ENCODE results near the gene NSD2.

NSD2 gene

GRCh38 chr4:1873776-1874175, 2.6 kb downstream of the NSD2 start:
- DNase-seq (ENCODE audit: extremely low spot score) = no peak
- ChIA-PET POLR2A (interaction anchor here (1.5 kb wide), 1 partner anchor 13 kb away, joined by 4 read pairs; no protein-coding TSS in a partner anchor), CTCF (no interaction called here)
- TF ChIP-seq L3MBTL2 (conservative IDR thresholded peaks at IDR 0.05) (no peak), ARNT (IDR thresholded peaks at IDR 0.05) (no peak)

- TF ChIP-seq NFRKB (IDR thresholded peaks at IDR 0.05) (no peak), PKNOX1 (IDR thresholded peaks at IDR 0.05) (peak; percentile 49; the same call in 1 of the 2 replicates)
- DNase-seq (ENCODE audit: extremely low spot score) = no peak
- POLR2A ChIA-PET = interaction anchor here (1.1 to 1.5 kb wide), 2 partner anchors 13 to 18 kb away, joined by 3 to 4 read pairs; partner anchors contain the start of gene LETM1
- CTCF ChIA-PET = no interaction called here
Observed at GRCh38 chr4:1874201-1874600, 3.0 kb downstream of the NSD2 start.

GRCh38 chr4:1879485-1879884, 8.3 kb downstream of the NSD2 start:
- CTCF ChIA-PET = interaction anchor here (1.0 to 1.2 kb wide), 2 partner anchors 19 to 20 kb away, joined by 3 read pairs; no protein-coding TSS in a partner anchor
- no peak for DNase-seq (ENCODE audit: extremely low spot score)
- POLR2A ChIA-PET = interaction anchor here (1.6 kb wide), 1 partner anchor 9 kb away, joined by 5 read pairs; the partner anchor contains the start of gene NSD2
- no peak for TF ChIP-seq NFRKB (IDR thresholded peaks at IDR 0.05)
- no peak for TF ChIP-seq SUZ12 (IDR thresholded peaks at IDR 0.05)
- TF ChIP-seq BHLHE40 (IDR thresholded peaks at IDR 0.05; ENCODE audit: borderline replicate concordance) = no peak
- no peak for TF ChIP-seq PKNOX1 (IDR thresholded peaks at IDR 0.05)
- no peak for TF ChIP-seq ELF4 (IDR thresholded peaks at IDR 0.05)
- TF ChIP-seq L3MBTL2 (conservative IDR thresholded peaks at IDR 0.05) = no peak
- TF ChIP-seq HDGF (IDR thresholded peaks at IDR 0.05; ENCODE audit: borderline replicate concordance) = no peak
- TF ChIP-seq SP1 (IDR thresholded peaks at IDR 0.05) = no peak
- no peak for TF ChIP-seq LEF1 (IDR thresholded peaks at IDR 0.05; ENCODE audit: borderline replicate concordance)
- no peak for TF ChIP-seq CTBP1 (IDR thresholded peaks at IDR 0.05; ENCODE audit: borderline replicate concordance)
- TF ChIP-seq FOXM1 (IDR thresholded peaks at IDR 0.05; ENCODE audit: borderline replicate concordance) = no peak
- TF ChIP-seq TARDBP (IDR thresholded peaks at IDR 0.05) = no peak

- ChIA-PET CTCF (interaction anchor here (0.6 kb wide), 1 partner anchor 138 kb away, joined by 3 read pairs; no protein-coding TSS in a partner anchor), POLR2A (interaction anchor here (0.6 kb wide), 1 partner anchor 418 kb away, joined by 3 read pairs; no protein-coding TSS in a partner anchor)
- TF ChIP-seq L3MBTL2 (conservative IDR thresholded peaks at IDR 0.05) (no peak), FOXA1 (IDR thresholded peaks at IDR 0.05) (no peak), ELF4 (IDR thresholded peaks at IDR 0.05) (no peak), NFRKB (IDR thresholded peaks at IDR 0.05) (no peak), HDGF (IDR thresholded peaks at IDR 0.05; ENCODE audit: borderline replicate concordance) (no peak)
- DNase-seq (ENCODE audit: extremely low spot score) = no peak
Observed at GRCh38 chr4:1880332-1880731, 9.1 kb downstream of the NSD2 start.

- ChIA-PET CTCF (interaction anchor here (0.6 kb wide), 1 partner anchor 34 kb away, joined by 7 read pairs; no protein-coding TSS in a partner anchor), POLR2A (interaction anchor here (0.7 to 1.7 kb wide), 4 partner anchors 10 to 559 kb away, joined by 3 to 7 read pairs (median 4); partner anchors contain the start of genes LETM1 and NSD2)
- TF ChIP-seq FOXM1 (IDR thresholded peaks at IDR 0.05; ENCODE audit: borderline replicate concordance) (no peak), LEF1 (IDR thresholded peaks at IDR 0.05; ENCODE audit: borderline replicate concordance) (no peak), BHLHE40 (IDR thresholded peaks at IDR 0.05; ENCODE audit: borderline replicate concordance) (no peak), TARDBP (IDR thresholded peaks at IDR 0.05) (no peak), ARNT (IDR thresholded peaks at IDR 0.05) (no peak), FOXK2 (IDR thresholded peaks at IDR 0.05) (no peak), HDGF (IDR thresholded peaks at IDR 0.05; ENCODE audit: borderline replicate concordance) (no peak), NFRKB (IDR thresholded peaks at IDR 0.05) (no peak), FOXA1 (IDR thresholded peaks at IDR 0.05) (no peak), ZNF384 (IDR thresholded peaks at IDR 0.05) (no peak), SUZ12 (IDR thresholded peaks at IDR 0.05) (no peak), ELF4 (IDR thresholded peaks at IDR 0.05) (no peak), L3MBTL2 (conservative IDR thresholded peaks at IDR 0.05) (no peak), CTBP1 (IDR thresholded peaks at IDR 0.05; ENCODE audit: borderline replicate concordance) (no peak), PKNOX1 (IDR thresholded peaks at IDR 0.05) (no peak), SP1 (IDR thresholded peaks at IDR 0.05) (no peak)
- DNase-seq (ENCODE audit: extremely low spot score) = no peak
Observed at GRCh38 chr4:1882850-1883271, 11.7 kb downstream of the NSD2 start.

- ChIA-PET CTCF (interaction anchor here (0.7 to 0.8 kb wide), 2 partner anchors 19 to 190 kb away, joined by 3 read pairs; no protein-coding TSS in a partner anchor), POLR2A (interaction anchor here (0.6 to 1.7 kb wide), 6 partner anchors 11 to 558 kb away, joined by 3 to 7 read pairs (median 4); partner anchors contain the start of genes LETM1 and NSD2)
- DNase-seq (ENCODE audit: extremely low spot score) = no peak
- no peak for TF ChIP-seq NFRKB (IDR thresholded peaks at IDR 0.05)
- no peak for TF ChIP-seq HDGF (IDR thresholded peaks at IDR 0.05; ENCODE audit: borderline replicate concordance)
- TF ChIP-seq BHLHE40 (IDR thresholded peaks at IDR 0.05; ENCODE audit: borderline replicate concordance) = no peak
- no peak for TF ChIP-seq ZNF384 (IDR thresholded peaks at IDR 0.05)
- TF ChIP-seq TARDBP (IDR thresholded peaks at IDR 0.05) = no peak
- no peak for TF ChIP-seq ARNT (IDR thresholded peaks at IDR 0.05)
- no peak for TF ChIP-seq FOXK2 (IDR thresholded peaks at IDR 0.05)
- no peak for TF ChIP-seq SP1 (IDR thresholded peaks at IDR 0.05)
- no peak for TF ChIP-seq ELF4 (IDR thresholded peaks at IDR 0.05)
- no peak for TF ChIP-seq FOXA1 (IDR thresholded peaks at IDR 0.05)
Observed at GRCh38 chr4:1883583-1883982, 12.4 kb downstream of the NSD2 start.
